T-cell (primary cell): ENCODE data around the gene PCDH9. TPM values are rescaled to one million over a fixed set of nuclear protein-coding genes. Genes with fewer than 3 reads are reported as not detected.

ENCODE experiments used
- ATAC-seq, 4 experiments: fragments of 200-7000 bp in 3 of 4; fragments of 150-1000 bp in 1 of 4; cut with Tn5 transposase; replicated peaks in 1 of 4; 1 replicate in 3 of 4; 2 replicates in 1 of 4; pipeline ENCODE4 v1.10.0; 2021; ENCODE audit warnings: moderate library complexity in 3 of 4, mild to moderate bottlenecking in 2 of 4, moderate number of reproducible peaks in 1 of 4
- CTCF ChIA-PET, 2 donors: fragments of 300-600 bp; sonication (Branson Sonifier 250); formaldehyde crosslinking; loops; one replicate each; lab custom pipeline; 2022; ENCODE audit warnings: antibody characterized with exemption in 2 of 2; lab: Charles Lee
- POLR2A ChIA-PET, 2 donors: fragments of 300-600 bp; sonication (Branson Sonifier 250); formaldehyde crosslinking; loops; one replicate each; lab custom pipeline; 2022; ENCODE audit warnings: antibody characterized with exemption in 2 of 2; lab: Charles Lee
- DNase-seq, 35 experiments: peaks; one replicate each; pipeline versions ENCODE4 v3.0.0 to v3.0.0-alpha.2; 2013 to 2023
- H3K27ac ChIP-seq: one replicate; pipeline ENCODE4 v1.5.1; 2013; ENCODE audit warnings: low read length
- H3K27me3 ChIP-seq, 2 experiments: replicated peaks in 1 of 2; 1 replicate in 1 of 2; 2 replicates in 1 of 2; pipeline versions ENCODE4 v1.6.1 to v1.7.0; 2013; ENCODE audit warnings: low read length in 1 of 2, mixed read lengths in 1 of 2; ENCODE audit not compliant: control insufficient read depth in 2 of 2, insufficient read depth in 2 of 2; ENCODE audit errors: extremely low read depth in 1 of 2
- H3K36me3 ChIP-seq, 2 donors: 1 replicate in 1 of 2; 2 replicates in 1 of 2; pipeline versions ENCODE4 v1.6.1 to v1.7.0; 2013; ENCODE audit warnings: low read length in 1 of 2; ENCODE audit not compliant: control insufficient read depth in 2 of 2, insufficient read depth in 1 of 2; ENCODE audit errors: extremely low read depth in 1 of 2
- H3K4me1 ChIP-seq, 2 experiments: 1 replicate in 1 of 2; 2 replicates in 1 of 2; pipeline versions ENCODE4 v1.6.1 to v1.7.0; 2013; ENCODE audit warnings: low read length in 2 of 2, mixed read lengths in 1 of 2; ENCODE audit not compliant: insufficient read depth in 2 of 2, control insufficient read depth in 1 of 2; ENCODE audit errors: extremely low read depth in 1 of 2
- H3K4me3 ChIP-seq, 2 donors: 1 replicate in 1 of 2; 2 replicates in 1 of 2; pipeline versions ENCODE4 v1.5.1 to v1.7.0; 2013; ENCODE audit warnings: mild to moderate bottlenecking in 2 of 2, low read length in 1 of 2, moderate library complexity in 1 of 2; ENCODE audit not compliant: control insufficient read depth in 1 of 2; ENCODE audit errors: extremely low read depth in 1 of 2
- H3K9me3 ChIP-seq: 2 replicates; pipeline ENCODE4 v1.7.0; 2013
- H3K27ac Mint-ChIP-seq, 2 donors: one replicate each; pipeline ENCODE4 v1.8.0; 2020 to 2021; ENCODE audit warnings: mild to moderate bottlenecking in 2 of 2, mixed read lengths in 2 of 2
- H3K27me3 Mint-ChIP-seq, 2 donors: one replicate each; pipeline ENCODE4 v1.8.0; 2021 to 2022; ENCODE audit warnings: mixed read lengths in 2 of 2
- H3K36me3 Mint-ChIP-seq: one replicate; pipeline ENCODE4 v1.8.0; 2021; ENCODE audit warnings: mixed read lengths
- H3K4me1 Mint-ChIP-seq, 3 donors: one replicate each; pipeline ENCODE4 v1.8.0; 2020 to 2022; ENCODE audit warnings: mixed read lengths in 3 of 3, mild to moderate bottlenecking in 1 of 3
- H3K4me3 Mint-ChIP-seq, 3 donors: one replicate each; pipeline ENCODE4 v1.8.0; 2020 to 2022; ENCODE audit warnings: mild to moderate bottlenecking in 3 of 3, mixed read lengths in 3 of 3, moderate library complexity in 3 of 3
- H3K9me3 Mint-ChIP-seq, 3 donors: one replicate each; pipeline ENCODE4 v1.8.0; 2020 to 2022; ENCODE audit warnings: mixed read lengths in 3 of 3
- WGBS: methylation state at CpG from one replicate; pipeline ENCODE4 v1.1.5; 2013; ENCODE audit warnings: missing lambda C conversion rate; ENCODE audit not compliant: insufficient coverage; 5-methylcytosine and 5-hydroxymethylcytosine counted together
- total RNA-seq, 35 experiments: library from RNA in 6 of 35; stranded (reverse) in 6 of 35; fragments of 120-200 nt in 1 of 35; gene quantifications; one replicate each; pipeline versions ENCODE4 v1.2.1 to v1.2.4 and lab custom pipeline; 2013 to 2026

The PCDH9 gene
- total RNA-seq, 5 donors from 2014 or later (not counting 1 experiment from before 2014, with no cell fraction given), result 0.38 to 1.3 (median 0.53) TPM

- H3K4me1 ChIP-seq, result no peaks in the 10 kb centered on the region
- DNase-seq (no peak), ATAC-seq (no peak)
- ChIA-PET CTCF (no interaction called here), POLR2A (no interaction called here)
- Mint-ChIP-seq H3K27me3 (no peaks in the 10 kb centered on the region), H3K27ac (no peak overlapping the region), H3K4me1 (no peaks in the 10 kb centered on the region), H3K4me3 (no peak overlapping the region), H3K9me3 (peaks cover 0 to 8% (median 0%) of the 10 kb centered on the region in 3 donors), H3K36me3 (no peaks in the 10 kb centered on the region)
- no peaks in the 10 kb centered on the region for H3K27me3 ChIP-seq
- H3K9me3 ChIP-seq, result no peaks in the 10 kb centered on the region
- 40% methylated on average over 1 of the region's 8 CpGs for WGBS
- H3K4me3 ChIP-seq, result no peak overlapping the region
- H3K36me3 ChIP-seq, result no peaks in the 10 kb centered on the region
- no peak overlapping the region for H3K27ac ChIP-seq
Observed at GRCh38 chr13:66700117-66700601, 530.0 kb downstream of the PCDH9 start.

GRCh38 chr13:66693656-66694055, 536.5 kb downstream of the PCDH9 start:
- Mint-ChIP-seq H3K36me3 (no peaks in the 10 kb centered on the region), H3K27ac (no peak overlapping the region), H3K27me3 (no peaks in the 10 kb centered on the region), H3K9me3 (no peaks in the 10 kb centered on the region), H3K4me3 (no peak overlapping the region), H3K4me1 (no peaks in the 10 kb centered on the region)
- H3K4me3 ChIP-seq, result no peak overlapping the region
- no peaks in the 10 kb centered on the region for H3K27me3 ChIP-seq
- no peaks in the 10 kb centered on the region for H3K9me3 ChIP-seq
- no peak for DNase-seq
- ChIA-PET POLR2A (no interaction called here), CTCF (no interaction called here)
- H3K27ac ChIP-seq, result no peak overlapping the region
- H3K4me1 ChIP-seq, result no peaks in the 10 kb centered on the region
- no peaks in the 10 kb centered on the region for H3K36me3 ChIP-seq
- no peak for ATAC-seq

GRCh38 chr13:66691149-66691548, 539.0 kb downstream of the PCDH9 start:
- Histone ChIP-seq H3K4me3 (no peak overlapping the region), H3K9me3 (no peaks in the 10 kb centered on the region), H3K27me3 (no peaks in the 10 kb centered on the region), H3K36me3 (no peaks in the 10 kb centered on the region), H3K27ac (no peak overlapping the region), H3K4me1 (no peaks in the 10 kb centered on the region)
- WGBS, result 20% methylated on average over 1 of the region's 3 CpGs
- ATAC-seq (no peak), DNase-seq (no peak)
- Mint-ChIP-seq H3K4me1 (no peaks in the 10 kb centered on the region), H3K36me3 (no peaks in the 10 kb centered on the region), H3K9me3 (peaks cover 0 to 5% (median 0%) of the 10 kb centered on the region in 3 donors), H3K4me3 (no peak overlapping the region), H3K27me3 (no peaks in the 10 kb centered on the region), H3K27ac (no peak overlapping the region)
- ChIA-PET POLR2A (no interaction called here), CTCF (no interaction called here)

- Histone ChIP-seq H3K36me3 (no peaks in the 10 kb centered on the region), H3K4me1 (no peaks in the 10 kb centered on the region), H3K9me3 (no peaks in the 10 kb centered on the region), H3K27me3 (no peaks in the 10 kb centered on the region), H3K27ac (no peak overlapping the region), H3K4me3 (no peak overlapping the region)
- H3K9me3 Mint-ChIP-seq, result peaks cover 0 to 11% (median 1%) of the 10 kb centered on the region in 3 donors
- no peak overlapping the region for H3K4me3 Mint-ChIP-seq
- CTCF ChIA-PET, result no interaction called here
- POLR2A ChIA-PET, result no interaction called here
- no peaks in the 10 kb centered on the region for H3K4me1 Mint-ChIP-seq
- WGBS, result no CpG with 5 or more reads among the region's 4 CpGs
- ATAC-seq (no peak), DNase-seq (no peak)
- H3K27ac Mint-ChIP-seq, result no peak overlapping the region
- no peaks in the 10 kb centered on the region for H3K27me3 Mint-ChIP-seq
- no peaks in the 10 kb centered on the region for H3K36me3 Mint-ChIP-seq
Observed at GRCh38 chr13:66689628-66690027, 540.5 kb downstream of the PCDH9 start.

- no peaks in the 10 kb centered on the region for H3K9me3 ChIP-seq
- CTCF ChIA-PET, result no interaction called here
- Mint-ChIP-seq H3K4me1 (no peaks in the 10 kb centered on the region), H3K9me3 (peaks cover 0 to 14% (median 3%) of the 10 kb centered on the region in 3 donors), H3K36me3 (no peaks in the 10 kb centered on the region), H3K27me3 (no peaks in the 10 kb centered on the region), H3K27ac (no peak overlapping the region), H3K4me3 (no peak overlapping the region)
- DNase-seq (no peak), ATAC-seq (no peak)
- H3K27ac ChIP-seq, result no peak overlapping the region
- WGBS, result no CpG with 5 or more reads among the region's 4 CpGs
- no peaks in the 10 kb centered on the region for H3K27me3 ChIP-seq
- no peaks in the 10 kb centered on the region for H3K36me3 ChIP-seq
- POLR2A ChIA-PET, result no interaction called here
- H3K4me1 ChIP-seq, result no peaks in the 10 kb centered on the region
- no peak overlapping the region for H3K4me3 ChIP-seq
Observed at GRCh38 chr13:66689037-66689619, 541.0 kb downstream of the PCDH9 start.

GRCh38 chr13:66681403-66681802, 548.7 kb downstream of the PCDH9 start:
- H3K4me1 ChIP-seq, result no peaks in the 10 kb centered on the region
- ChIA-PET CTCF (no interaction called here), POLR2A (no interaction called here)
- 29% methylated on average over 1 of the region's 1 CpG for WGBS
- no peak overlapping the region for H3K27ac ChIP-seq
- no peaks in the 10 kb centered on the region for H3K27me3 Mint-ChIP-seq
- H3K9me3 Mint-ChIP-seq, result peaks cover 3 to 12% (median 5%) of the 10 kb centered on the region in 3 donors
- no peaks in the 10 kb centered on the region for H3K27me3 ChIP-seq
- no peak overlapping the region for H3K4me3 ChIP-seq
- H3K4me1 Mint-ChIP-seq, result no peaks in the 10 kb centered on the region
- H3K36me3 Mint-ChIP-seq, result no peaks in the 10 kb centered on the region
- H3K27ac Mint-ChIP-seq, result no peak overlapping the region
- ATAC-seq (no peak), DNase-seq (no peak)
- H3K9me3 ChIP-seq, result no peaks in the 10 kb centered on the region
- H3K36me3 ChIP-seq, result no peaks in the 10 kb centered on the region
- H3K4me3 Mint-ChIP-seq, result no peak overlapping the region

GRCh38 chr13:66680031-66680430, 550.1 kb downstream of the PCDH9 start:
- H3K4me3 ChIP-seq, result no peak overlapping the region
- H3K4me1 Mint-ChIP-seq, result no peaks in the 10 kb centered on the region

More at GRCh38 chr13:66680031-66680430, 550.1 kb downstream of the PCDH9 start:
- Mint-ChIP-seq H3K27me3 (no peaks in the 10 kb centered on the region), H3K9me3 (peaks cover 3 to 8% (median 5%) of the 10 kb centered on the region in 3 donors), H3K36me3 (no peaks in the 10 kb centered on the region), H3K4me3 (no peak overlapping the region), H3K27ac (no peak overlapping the region)
- Histone ChIP-seq H3K4me1 (no peaks in the 10 kb centered on the region), H3K9me3 (no peaks in the 10 kb centered on the region), H3K27ac (no peak overlapping the region), H3K36me3 (no peaks in the 10 kb centered on the region), H3K27me3 (no peaks in the 10 kb centered on the region)
- ChIA-PET POLR2A (no interaction called here), CTCF (no interaction called here)
- no CpG with 5 or more reads among the region's 1 CpG for WGBS
- ATAC-seq (no peak), DNase-seq (no peak)
